Measurements from ENCODE around the gene SYNPR. TPM values are rescaled to one million over a fixed set of nuclear protein-coding genes. Genes with fewer than 3 reads are reported as not detected.
A peak's percentile ranks its signal among the peaks of the same experiment; 100 is the strongest.

SYNPR gene
- total RNA-seq = under 1 TPM in 2 of 4 donors, not detected in 2; 0.17 to 0.58 TPM

- H3K27me3 ChIP-seq = peaks cover 0 to 51% (median 10%) of the 10 kb centered on the region in 4 donors
- no peak for DNase-seq (ENCODE audit: extremely low spot score)
- TF ChIP-seq POLR2A (IDR thresholded peaks at IDR 0.05; ENCODE audit: low read depth) (no peak), CTCF (IDR thresholded peaks at IDR 0.05) (no peak), POLR2AphosphoS5 (IDR thresholded peaks at IDR 0.05) (no peak), EP300 (IDR thresholded peaks at IDR 0.05) (no peak)
- intact Hi-C loops (cut with DNase I) = no loop called here
- peak within 1 kb of the TSS in 1 of 4 donors; percentile 12 for H3K4me3 ChIP-seq
- no peaks in the 10 kb centered on the region for H3K36me3 ChIP-seq
- no peak within 1 kb of the TSS for H3K27ac ChIP-seq (replicated peaks in 1 of 4)
- H3K9me3 ChIP-seq = no peaks in the 10 kb centered on the region
- under 1% methylated on average over 18 of the region's 45 CpGs for WGBS
- H3K4me1 ChIP-seq = peaks cover 4 to 16% (median 10%) of the 10 kb centered on the region in 4 donors
Measured at GRCh38 chr3:63278171-63279004, at the start of gene SYNPR. SYNPR (plus strand) TSS chr3:63278308.

GRCh38 chr3:63228677-63229076 lies 49.4 kb upstream of the SYNPR start:
- Histone ChIP-seq H3K36me3 (no peaks in the 10 kb centered on the region), H3K27me3 (peaks cover 0 to 9% (median 0%) of the 10 kb centered on the region in 4 donors), H3K9me3 (no peaks in the 10 kb centered on the region), H3K27ac (replicated peaks in 1 of 4) (no peak overlapping the region), H3K4me3 (no peak overlapping the region), H3K4me1 (no peaks in the 10 kb centered on the region)
- peak in 2 of 3 experiments; percentile 27 to 44 for TF ChIP-seq CTCF (IDR thresholded peaks at IDR 0.05)
- TF ChIP-seq POLR2AphosphoS5 (IDR thresholded peaks at IDR 0.05) = no peak
- intact Hi-C loops (cut with DNase I) = no loop called here
- DNase-seq (ENCODE audit: extremely low spot score) = no peak
- 18% methylated on average over 6 of the region's 6 CpGs for WGBS

DNA sequence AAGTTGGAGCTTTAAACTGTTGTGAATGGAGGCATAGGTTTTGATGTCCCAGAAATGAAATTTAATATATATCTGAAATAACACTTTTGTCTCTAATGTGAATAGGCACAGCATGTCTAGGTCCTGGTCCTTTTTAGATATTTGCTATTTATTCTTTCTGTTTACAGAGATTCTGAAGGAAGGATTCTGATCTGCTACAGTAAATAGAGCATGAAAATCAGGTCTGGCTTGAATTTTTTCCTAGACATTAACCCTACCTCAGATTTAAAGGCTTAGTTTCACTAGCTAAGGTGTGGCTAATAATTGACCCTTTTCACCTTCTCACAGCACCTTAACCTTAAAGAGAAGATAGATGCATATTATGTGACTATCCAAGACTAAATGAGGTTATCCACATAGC lies 48.0 kb upstream of the SYNPR start:
- no peaks in the 10 kb centered on the region for H3K4me1 ChIP-seq
- TF ChIP-seq POLR2AphosphoS5 (IDR thresholded peaks at IDR 0.05) (no peak), POLR2A (IDR thresholded peaks at IDR 0.05; ENCODE audit: low read depth) (no peak), CTCF (IDR thresholded peaks at IDR 0.05) (no peak), EP300 (IDR thresholded peaks at IDR 0.05) (no peak)
- H3K9me3 ChIP-seq = no peaks in the 10 kb centered on the region
- H3K27ac ChIP-seq (replicated peaks in 1 of 4) = no peak overlapping the region
- H3K36me3 ChIP-seq = no peaks in the 10 kb centered on the region
- H3K4me3 ChIP-seq = no peak overlapping the region
- DNase-seq (ENCODE audit: extremely low spot score) = no peak
- intact Hi-C loops (cut with DNase I) = no loop called here
- no peaks in the 10 kb centered on the region for H3K27me3 ChIP-seq

- intact Hi-C loops (cut with DNase I) = no loop called here
- H3K9me3 ChIP-seq = no peaks in the 10 kb centered on the region
- no peak overlapping the region for H3K4me3 ChIP-seq
- H3K27me3 ChIP-seq = no peaks in the 10 kb centered on the region
- H3K27ac ChIP-seq (replicated peaks in 1 of 4) = no peak overlapping the region
- no peak for DNase-seq (ENCODE audit: extremely low spot score)
- WGBS = 52% methylated on average over 2 of the region's 2 CpGs
- H3K4me1 ChIP-seq = no peaks in the 10 kb centered on the region
- no peaks in the 10 kb centered on the region for H3K36me3 ChIP-seq
- TF ChIP-seq POLR2AphosphoS5 (IDR thresholded peaks at IDR 0.05) (no peak), CTCF (IDR thresholded peaks at IDR 0.05) (no peak), EP300 (IDR thresholded peaks at IDR 0.05) (no peak), POLR2A (IDR thresholded peaks at IDR 0.05; ENCODE audit: low read depth) (no peak)
Measured at GRCh38 chr3:63231643-63232042, 46.5 kb upstream of the SYNPR start.
